GM18870 (cell line): Measurements from ENCODE around the gene SIMC1.
"Not testable (repeated sequence)": the region's sequence is repeated elsewhere in the genome, so short reads cannot be mapped to it uniquely, and the experiment has no call there.

ENCODE experiments used
- ATAC-seq: cut with Tn5 transposase; IDR thresholded peaks from one replicate; pipeline ENCODE4 v1.9.1; 2021; ENCODE audit warnings: moderate library complexity; ENCODE audit not compliant: unreplicated experiment

The SIMC1 gene

GRCh38 chr5:176237971-176238644 is at the start of gene SIMC1:
Gene SIMC1 (plus strand): TSS chr5:176238424. CDS start chr5:176238509, 85 bp downstream.
- ATAC-seq, result peak; percentile 48

GRCh38 chr5:176188506-176189193 is 49.6 kb upstream of the SIMC1 start:
- no peak for ATAC-seq

GRCh38 chr5:176189857-176190256 is 48.4 kb upstream of the SIMC1 start:
- no peak for ATAC-seq

GRCh38 chr5:176190886-176191755 is 47.1 kb upstream of the SIMC1 start:
- ATAC-seq, result no peak

- no peak for ATAC-seq
Observed at GRCh38 chr5:176192094-176192721, 46.0 kb upstream of the SIMC1 start.

- not testable (repeated sequence) for ATAC-seq
Observed at GRCh38 chr5:176192722-176193117, 45.5 kb upstream of the SIMC1 start.

- not testable (repeated sequence) for ATAC-seq
Observed at GRCh38 chr5:176193636-176194035, 44.6 kb upstream of the SIMC1 start.

GRCh38 chr5:176194238-176195083 is 43.8 kb upstream of the SIMC1 start:
- not testable (repeated sequence) for ATAC-seq

- not testable (repeated sequence) for ATAC-seq
Observed at GRCh38 chr5:176195084-176195413, 43.2 kb upstream of the SIMC1 start.

GRCh38 chr5:176195487-176196207 is 42.6 kb upstream of the SIMC1 start:
- not testable (repeated sequence) for ATAC-seq

GRCh38 chr5:176196781-176197180 is 41.4 kb upstream of the SIMC1 start:
- not testable (repeated sequence) for ATAC-seq

- not testable (repeated sequence) for ATAC-seq
Observed at GRCh38 chr5:176197234-176197858, 40.9 kb upstream of the SIMC1 start.

- not testable (repeated sequence) for ATAC-seq
Observed at GRCh38 chr5:176198299-176198698, 39.9 kb upstream of the SIMC1 start.

- not testable (repeated sequence) for ATAC-seq
Observed at GRCh38 chr5:176198991-176199733, 39.1 kb upstream of the SIMC1 start.

- not testable (repeated sequence) for ATAC-seq
Observed at GRCh38 chr5:176199803-176200399, 38.3 kb upstream of the SIMC1 start.

- ATAC-seq, result no peak
Observed at GRCh38 chr5:176201811-176202210, 36.4 kb upstream of the SIMC1 start.

- no peak for ATAC-seq
Observed at GRCh38 chr5:176203086-176203485, 35.1 kb upstream of the SIMC1 start.

- not testable (repeated sequence) for ATAC-seq
Observed at GRCh38 chr5:176203535-176203934, 34.7 kb upstream of the SIMC1 start.
